Activated CD4-positive, CD25-positive, alpha-beta regulatory T cell treated with anti-CD3 and anti-CD28 coated beads, Interleukin-2, amount 50 U/mL, for 72 hours (primary cell): Measurements from ENCODE around the gene KRT85.
"Not testable (repeated sequence)": the region's sequence is repeated elsewhere in the genome, so short reads cannot be mapped to it uniquely, and the experiment has no call there.

Experiments used
- DNase-seq: peaks from one replicate; pipeline ENCODE4 v3.0.0; 2021

KRT85 gene

GRCh38 chr12:52366738-52367485, at the start of gene KRT85:
KRT85 (minus strand) TSS chr12:52367481; CDS start chr12:52367405, 76 bp downstream.
- no peak for DNase-seq

- DNase-seq, result no peak
Observed at GRCh38 chr12:52416795-52417194, 49.5 kb upstream of the KRT85 start.

- no peak for DNase-seq
Observed at GRCh38 chr12:52415870-52416750, 48.8 kb upstream of the KRT85 start.

- DNase-seq, result no peak
Observed at GRCh38 chr12:52414936-52415335, 47.7 kb upstream of the KRT85 start.

- DNase-seq, result no peak
Observed at GRCh38 chr12:52413782-52414345, 46.6 kb upstream of the KRT85 start.

- DNase-seq, result no peak
Observed at GRCh38 chr12:52413202-52413601, 45.9 kb upstream of the KRT85 start.

GRCh38 chr12:52411815-52412214, 44.5 kb upstream of the KRT85 start:
- no peak for DNase-seq

GRCh38 chr12:52410589-52411248, 43.4 kb upstream of the KRT85 start:
- DNase-seq, result not testable (repeated sequence)

- no peak for DNase-seq
Observed at GRCh38 chr12:52407918-52408317, 40.6 kb upstream of the KRT85 start.

GRCh38 chr12:52405922-52406385, 38.7 kb upstream of the KRT85 start, which contains the start of gene KRT82:
KRT82 (minus strand) TSS chr12:52406335; CDS start chr12:52406277, 58 bp downstream.
- DNase-seq, result no peak

- no peak for DNase-seq
Observed at GRCh38 chr12:52404951-52405350, 37.7 kb upstream of the KRT85 start.

- no peak for DNase-seq
Observed at GRCh38 chr12:52403561-52403960, 36.3 kb upstream of the KRT85 start.

GRCh38 chr12:52402873-52403540, 35.7 kb upstream of the KRT85 start:
- no peak for DNase-seq

- DNase-seq, result no peak
Observed at GRCh38 chr12:52402377-52402776, 35.1 kb upstream of the KRT85 start.

GRCh38 chr12:52401926-52402325, 34.6 kb upstream of the KRT85 start:
- no peak for DNase-seq

- DNase-seq, result no peak
Observed at GRCh38 chr12:52401526-52401925, 34.2 kb upstream of the KRT85 start.

- DNase-seq, result no peak
Observed at GRCh38 chr12:52400906-52401305, 33.6 kb upstream of the KRT85 start.

- DNase-seq, result no peak
Observed at GRCh38 chr12:52399756-52400155, 32.5 kb upstream of the KRT85 start.

- DNase-seq, result no peak
Observed at GRCh38 chr12:52398176-52398575, 30.9 kb upstream of the KRT85 start.

GRCh38 chr12:52396656-52397055, 29.4 kb upstream of the KRT85 start:
- no peak for DNase-seq

GRCh38 chr12:52395761-52396434, 28.6 kb upstream of the KRT85 start:
- no peak for DNase-seq
